Measurements from ENCODE around the gene GTF3C1.

DNA sequence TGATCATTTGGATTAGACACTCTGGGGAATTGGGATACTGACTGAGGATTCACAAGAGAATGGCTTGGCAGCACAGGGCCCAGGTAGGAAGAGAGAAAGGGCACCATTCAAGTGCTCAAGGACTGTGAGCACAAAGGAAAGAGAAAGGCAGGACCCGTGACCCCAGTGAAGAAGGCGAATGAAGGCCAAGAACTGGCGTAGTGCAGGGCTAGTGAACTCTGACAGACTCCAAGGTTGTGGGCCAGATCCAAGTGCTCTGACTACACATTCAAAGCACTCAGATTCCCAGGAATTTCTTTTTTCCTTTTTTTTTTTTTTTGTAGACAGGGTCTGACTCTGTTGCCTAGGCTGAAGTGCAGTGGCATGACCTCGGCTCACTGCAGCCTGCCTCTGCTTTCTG is 5.0 kb downstream of the GTF3C1 start:
- TF ChIP-seq CTCF (IDR thresholded peaks at IDR 0.05) (no peak), POLR2A (IDR thresholded peaks at IDR 0.05) (no peak)

Data from thyroid gland (tissue), 4 donors.